T-helper 2 cell treated with Interferon-gamma antibody and Interleukin-4, amounts not matched to agents 5 μg/mL and 100 μg/mL, for 36 hours (primary cell): Measurements from ENCODE around the gene SOX2.

Source experiments
- DNase-seq: peaks from one replicate; pipeline ENCODE4 v3.0.0; 2021; ENCODE audit warnings: low spot score
- H3K27ac Mint-ChIP-seq: one replicate; pipeline ENCODE4 v1.8.0; 2021; ENCODE audit warnings: mild to moderate bottlenecking, mixed read lengths
- H3K27me3 Mint-ChIP-seq: one replicate; pipeline ENCODE4 v1.8.0; 2021; ENCODE audit warnings: low read depth, mixed read lengths
- H3K36me3 Mint-ChIP-seq: one replicate; pipeline ENCODE4 v1.8.0; 2021; ENCODE audit warnings: low read depth, mixed read lengths
- H3K4me1 Mint-ChIP-seq: one replicate; pipeline ENCODE4 v1.8.0; 2021; ENCODE audit warnings: low read depth, mixed read lengths
- H3K4me3 Mint-ChIP-seq: one replicate; pipeline ENCODE4 v1.8.0; 2022; ENCODE audit warnings: mild to moderate bottlenecking, moderate library complexity, mixed read lengths
- H3K9me3 Mint-ChIP-seq: one replicate; pipeline ENCODE4 v1.8.0; 2021; ENCODE audit warnings: mixed read lengths

Gene SOX2

DNA sequence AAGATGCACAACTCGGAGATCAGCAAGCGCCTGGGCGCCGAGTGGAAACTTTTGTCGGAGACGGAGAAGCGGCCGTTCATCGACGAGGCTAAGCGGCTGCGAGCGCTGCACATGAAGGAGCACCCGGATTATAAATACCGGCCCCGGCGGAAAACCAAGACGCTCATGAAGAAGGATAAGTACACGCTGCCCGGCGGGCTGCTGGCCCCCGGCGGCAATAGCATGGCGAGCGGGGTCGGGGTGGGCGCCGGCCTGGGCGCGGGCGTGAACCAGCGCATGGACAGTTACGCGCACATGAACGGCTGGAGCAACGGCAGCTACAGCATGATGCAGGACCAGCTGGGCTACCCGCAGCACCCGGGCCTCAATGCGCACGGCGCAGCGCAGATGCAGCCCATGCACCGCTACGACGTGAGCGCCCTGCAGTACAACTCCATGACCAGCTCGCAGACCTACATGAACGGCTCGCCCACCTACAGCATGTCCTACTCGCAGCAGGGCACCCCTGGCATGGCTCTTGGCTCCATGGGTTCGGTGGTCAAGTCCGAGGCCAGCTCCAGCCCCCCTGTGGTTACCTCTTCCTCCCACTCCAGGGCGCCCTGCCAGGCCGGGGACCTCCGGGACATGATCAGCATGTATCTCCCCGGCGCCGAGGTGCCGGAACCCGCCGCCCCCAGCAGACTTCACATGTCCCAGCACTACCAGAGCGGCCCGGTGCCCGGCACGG lies 991 bp downstream of the SOX2 start:
- Mint-ChIP-seq H3K4me1 (peaks cover 6% of the 10 kb centered on the region), H3K27me3 (peaks cover 69% of the 10 kb centered on the region), H3K4me3 (no peak overlapping the region), H3K9me3 (no peaks in the 10 kb centered on the region), H3K36me3 (peaks cover 2% of the 10 kb centered on the region), H3K27ac (peak overlapping the region; percentile 52)
- no peak for DNase-seq

DNA sequence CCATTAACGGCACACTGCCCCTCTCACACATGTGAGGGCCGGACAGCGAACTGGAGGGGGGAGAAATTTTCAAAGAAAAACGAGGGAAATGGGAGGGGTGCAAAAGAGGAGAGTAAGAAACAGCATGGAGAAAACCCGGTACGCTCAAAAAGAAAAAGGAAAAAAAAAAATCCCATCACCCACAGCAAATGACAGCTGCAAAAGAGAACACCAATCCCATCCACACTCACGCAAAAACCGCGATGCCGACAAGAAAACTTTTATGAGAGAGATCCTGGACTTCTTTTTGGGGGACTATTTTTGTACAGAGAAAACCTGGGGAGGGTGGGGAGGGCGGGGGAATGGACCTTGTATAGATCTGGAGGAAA lies 1.5 kb downstream of the SOX2 start:
- DNase-seq: no peak
- Mint-ChIP-seq H3K27me3 (peaks cover 69% of the 10 kb centered on the region), H3K36me3 (peaks cover 2% of the 10 kb centered on the region), H3K27ac (peak overlapping the region; percentile 69), H3K4me3 (no peak overlapping the region), H3K4me1 (peaks cover 6% of the 10 kb centered on the region), H3K9me3 (no peaks in the 10 kb centered on the region)

DNA sequence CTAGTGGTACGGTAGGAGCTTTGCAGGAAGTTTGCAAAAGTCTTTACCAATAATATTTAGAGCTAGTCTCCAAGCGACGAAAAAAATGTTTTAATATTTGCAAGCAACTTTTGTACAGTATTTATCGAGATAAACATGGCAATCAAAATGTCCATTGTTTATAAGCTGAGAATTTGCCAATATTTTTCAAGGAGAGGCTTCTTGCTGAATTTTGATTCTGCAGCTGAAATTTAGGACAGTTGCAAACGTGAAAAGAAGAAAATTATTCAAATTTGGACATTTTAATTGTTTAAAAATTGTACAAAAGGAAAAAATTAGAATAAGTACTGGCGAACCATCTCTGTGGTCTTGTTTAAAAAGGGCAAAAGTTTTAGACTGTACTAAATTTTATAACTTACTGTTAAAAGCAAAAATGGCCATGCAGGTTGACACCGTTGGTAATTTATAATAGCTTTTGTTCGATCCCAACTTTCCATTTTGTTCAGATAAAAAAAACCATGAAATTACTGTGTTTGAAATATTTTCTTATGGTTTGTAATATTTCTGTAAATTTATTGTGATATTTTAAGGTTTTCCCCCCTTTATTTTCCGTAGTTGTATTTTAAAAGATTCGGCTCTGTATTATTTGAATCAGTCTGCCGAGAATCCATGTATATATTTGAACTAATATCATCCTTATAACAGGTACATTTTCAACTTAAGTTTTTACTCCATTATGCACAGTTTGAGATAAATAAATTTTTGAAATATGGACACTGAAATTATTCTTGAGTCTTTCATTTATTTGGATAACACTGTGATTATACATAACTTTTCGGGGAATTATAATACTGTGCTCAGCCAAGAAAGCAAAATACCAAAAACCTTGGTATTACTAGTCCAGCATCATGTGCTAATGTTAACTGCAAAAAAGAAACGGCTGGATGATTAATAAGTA lies 2.2 kb downstream of the SOX2 start:
- Mint-ChIP-seq H3K4me1 (peaks cover 6% of the 10 kb centered on the region), H3K4me3 (no peak overlapping the region), H3K9me3 (no peaks in the 10 kb centered on the region), H3K36me3 (peaks cover 2% of the 10 kb centered on the region), H3K27ac (peak overlapping the region; percentile 41), H3K27me3 (peaks cover 71% of the 10 kb centered on the region)
- DNase-seq: no peak

DNA sequence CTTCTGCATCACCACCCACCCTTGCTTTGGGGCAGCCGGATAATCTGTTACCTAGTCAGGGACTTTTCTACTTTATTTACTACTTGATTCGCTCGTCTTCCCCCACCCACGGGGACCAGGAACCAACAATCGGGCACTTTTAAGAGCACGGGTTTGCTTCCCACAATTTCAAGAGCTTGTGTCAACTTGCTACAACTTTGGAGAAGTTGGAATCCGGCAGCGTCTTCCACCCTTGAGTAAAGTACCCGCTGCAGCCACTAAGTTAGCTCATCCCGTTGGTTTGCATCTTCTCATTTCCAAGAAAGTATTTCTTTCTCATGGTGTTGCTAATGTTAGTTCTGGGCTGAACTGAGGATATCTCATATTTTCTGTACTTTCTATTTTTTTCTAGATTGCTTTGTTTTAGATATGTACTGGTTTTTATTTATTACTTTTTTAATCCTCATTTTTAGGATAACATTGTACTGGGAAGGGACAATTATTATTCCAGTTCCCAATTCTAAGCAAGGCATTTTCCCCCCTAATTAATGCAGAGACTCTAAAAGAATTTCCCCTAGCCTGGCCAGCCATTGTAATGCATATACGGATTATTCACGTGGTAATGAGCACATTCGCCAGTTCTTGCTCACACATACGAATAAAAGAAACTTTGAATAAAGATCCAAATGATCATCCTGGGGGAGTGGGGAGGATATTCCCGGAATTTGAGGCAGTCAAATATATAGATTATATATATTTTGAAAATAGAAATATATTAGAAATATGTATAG lies 4.0 kb downstream of the SOX2 start:
- no peaks in the 10 kb centered on the region for H3K4me1 Mint-ChIP-seq
- H3K9me3 Mint-ChIP-seq: no peaks in the 10 kb centered on the region
- peaks cover 80% of the 10 kb centered on the region for H3K27me3 Mint-ChIP-seq
- H3K36me3 Mint-ChIP-seq: peaks cover 2% of the 10 kb centered on the region
- H3K4me3 Mint-ChIP-seq: no peak overlapping the region
- no peak for DNase-seq
- no peak overlapping the region for H3K27ac Mint-ChIP-seq

DNA sequence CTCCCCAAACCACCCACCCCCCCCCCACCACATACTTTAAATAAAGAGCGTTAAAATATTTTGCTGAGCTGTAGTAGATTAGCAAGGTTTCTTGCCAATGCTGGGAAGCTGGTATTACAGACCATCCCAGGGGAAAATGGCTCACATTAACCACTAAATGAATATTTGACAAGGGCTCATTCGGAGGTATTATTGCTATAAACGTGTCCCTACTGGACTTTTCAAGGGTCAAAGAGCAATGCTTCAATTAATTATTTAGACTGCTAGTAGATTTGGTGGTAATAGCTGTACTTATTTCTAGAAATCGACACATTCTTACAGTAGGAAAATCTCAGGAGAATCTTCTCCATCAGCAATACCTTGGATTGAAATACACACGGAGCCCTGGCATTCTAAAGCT lies 5.2 kb downstream of the SOX2 start:
- Mint-ChIP-seq H3K4me1 (no peaks in the 10 kb centered on the region), H3K4me3 (no peak overlapping the region), H3K27me3 (peaks cover 92% of the 10 kb centered on the region), H3K9me3 (no peaks in the 10 kb centered on the region), H3K27ac (no peak overlapping the region), H3K36me3 (peaks cover 2% of the 10 kb centered on the region)
- no peak for DNase-seq

DNA sequence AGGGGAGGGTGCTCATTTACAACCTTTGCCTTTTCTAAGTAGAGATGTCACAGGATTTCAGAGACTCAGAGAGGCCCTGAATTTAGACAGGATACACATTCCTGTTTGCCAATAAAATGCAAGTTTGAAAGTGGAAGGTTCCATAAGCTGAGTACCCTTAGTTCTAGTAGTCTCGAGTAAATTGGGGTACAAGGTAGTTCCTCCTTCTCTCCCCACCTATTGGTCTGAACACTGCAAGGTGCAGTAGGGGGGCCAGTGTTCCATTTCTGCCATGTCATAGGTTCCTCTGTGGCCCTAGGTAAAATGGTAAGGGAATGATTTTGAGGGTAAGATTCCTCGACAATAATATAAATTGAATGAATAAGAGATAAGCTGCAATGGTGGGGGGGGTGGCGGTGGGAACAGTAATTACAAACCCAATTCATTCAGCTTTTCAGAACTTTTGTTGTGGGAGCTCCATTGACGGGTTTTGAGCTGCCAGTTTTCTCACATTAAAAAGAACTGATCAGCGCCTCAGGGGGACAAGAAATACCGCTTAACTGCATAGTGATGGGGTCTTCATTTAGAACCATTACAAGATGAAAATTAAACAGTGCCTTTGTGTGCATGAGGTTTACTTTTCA lies 5.9 kb downstream of the SOX2 start:
- Mint-ChIP-seq H3K27ac (no peak overlapping the region), H3K27me3 (peaks cover 96% of the 10 kb centered on the region), H3K9me3 (no peaks in the 10 kb centered on the region), H3K4me3 (no peak overlapping the region), H3K36me3 (peaks cover 2% of the 10 kb centered on the region), H3K4me1 (no peaks in the 10 kb centered on the region)
- DNase-seq: no peak

DNA sequence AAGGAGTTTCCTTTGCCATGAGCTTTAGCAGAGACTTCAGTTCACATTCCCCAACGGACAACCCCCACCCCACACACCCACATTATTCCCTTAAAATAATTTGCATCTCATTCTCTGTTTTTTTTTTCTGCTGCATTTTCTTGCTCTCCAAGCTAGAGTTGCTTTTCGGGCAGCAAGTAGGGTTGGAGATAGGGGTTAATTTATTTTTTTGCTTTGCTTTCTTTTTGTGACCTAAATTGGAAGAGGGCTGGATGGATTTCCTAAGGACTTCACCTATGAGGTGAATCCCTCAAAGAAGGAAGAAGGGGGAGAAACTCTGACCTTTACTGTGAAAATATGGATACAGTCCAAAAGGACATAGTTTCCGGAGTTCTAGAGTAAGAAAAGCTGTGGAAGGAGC lies 6.6 kb downstream of the SOX2 start:
- Mint-ChIP-seq H3K4me1 (no peaks in the 10 kb centered on the region), H3K9me3 (no peaks in the 10 kb centered on the region), H3K27ac (no peak overlapping the region), H3K36me3 (no peaks in the 10 kb centered on the region), H3K4me3 (no peak overlapping the region), H3K27me3 (peaks cover 96% of the 10 kb centered on the region)
- DNase-seq: no peak

DNA sequence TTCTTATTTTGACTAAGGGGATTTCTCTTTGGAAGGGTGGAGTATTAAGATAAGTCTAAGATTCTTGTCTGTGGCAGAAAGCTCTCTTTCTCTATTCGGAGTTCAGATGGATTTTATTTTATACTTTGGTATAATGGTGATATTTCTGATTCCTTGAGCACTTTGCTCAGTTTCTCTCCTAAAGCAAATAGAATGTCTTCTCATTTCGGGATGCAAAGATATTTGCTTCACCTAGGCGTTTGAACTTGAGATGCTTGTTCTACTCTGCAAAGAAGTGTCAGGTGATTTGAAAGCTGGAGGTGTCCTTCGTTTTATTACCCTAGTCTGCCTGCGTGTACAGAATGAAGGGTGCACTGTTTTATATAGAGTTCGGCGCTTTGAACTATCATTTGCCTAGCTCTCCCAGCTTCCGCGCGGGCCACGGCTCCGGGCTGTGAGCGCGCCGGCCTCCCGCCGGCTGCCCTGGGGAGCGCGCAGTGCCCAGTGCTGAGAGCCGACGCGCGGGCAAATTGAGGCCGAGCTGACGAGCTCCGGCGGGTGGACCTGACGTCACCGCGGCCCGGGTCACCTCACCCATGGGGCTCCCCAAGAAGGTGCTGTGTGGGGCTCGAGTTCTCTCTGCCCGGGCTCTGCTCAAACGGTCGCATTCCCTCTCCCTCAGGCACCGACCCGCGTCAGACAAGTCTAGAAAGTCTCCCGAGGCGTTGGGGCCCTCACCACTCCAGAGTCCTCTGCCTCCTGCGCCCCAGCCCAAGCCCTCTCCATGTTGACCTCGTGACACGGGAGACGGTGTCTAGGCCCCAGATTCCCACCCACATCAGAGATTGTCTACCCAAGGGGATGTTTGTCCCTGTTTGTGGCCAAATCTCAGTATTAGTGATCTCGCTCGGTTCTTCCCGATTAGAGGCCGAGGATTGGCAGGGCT lies 7.5 kb downstream of the SOX2 start:
- no peak overlapping the region for H3K4me3 Mint-ChIP-seq
- no peaks in the 10 kb centered on the region for H3K36me3 Mint-ChIP-seq

DNA sequence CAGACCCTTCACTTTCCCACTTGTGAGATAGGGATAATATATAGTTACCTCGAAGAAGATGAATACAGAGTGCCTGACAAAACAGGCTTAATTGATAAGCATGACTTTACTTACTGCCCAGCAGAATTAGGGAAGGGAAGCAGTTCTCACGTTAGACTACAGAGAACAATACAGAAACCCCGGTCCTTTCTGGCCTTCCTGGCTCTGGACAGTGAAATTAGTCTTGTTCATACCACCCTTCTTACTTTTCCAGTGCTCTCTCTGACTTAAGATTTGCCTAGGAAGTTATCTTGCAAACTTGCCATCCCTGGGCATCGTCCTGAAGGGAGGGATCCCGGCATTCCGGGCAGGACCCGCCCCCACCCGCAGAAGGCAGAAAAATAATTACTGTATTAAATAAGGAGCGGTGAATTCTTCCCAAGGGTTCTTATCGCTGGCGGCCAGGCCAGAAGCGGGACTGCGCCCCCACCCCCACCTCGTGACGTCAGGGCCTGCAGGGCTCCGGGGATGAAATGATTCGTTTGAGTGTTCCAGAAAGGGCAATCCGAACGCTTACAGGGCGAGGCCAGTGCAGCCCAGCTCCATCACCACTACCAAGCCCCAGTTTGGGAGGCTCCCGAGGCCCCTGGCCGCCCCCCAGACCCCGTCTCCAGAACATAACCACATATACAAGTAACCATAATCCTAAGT lies 8.4 kb downstream of the SOX2 start:
- DNase-seq: no peak
- peaks cover 97% of the 10 kb centered on the region for H3K27me3 Mint-ChIP-seq
- H3K9me3 Mint-ChIP-seq: peaks cover 7% of the 10 kb centered on the region
- no peak overlapping the region for H3K27ac Mint-ChIP-seq
- H3K36me3 Mint-ChIP-seq: peaks cover 2% of the 10 kb centered on the region
- H3K4me3 Mint-ChIP-seq: no peak overlapping the region
- H3K4me1 Mint-ChIP-seq: peaks cover 3% of the 10 kb centered on the region

More for the DNA sequence above, 7.5 kb downstream of the SOX2 start:
- H3K9me3 Mint-ChIP-seq: peaks cover 3% of the 10 kb centered on the region
- H3K27me3 Mint-ChIP-seq: peaks cover 97% of the 10 kb centered on the region
- H3K4me1 Mint-ChIP-seq: peaks cover 1% of the 10 kb centered on the region
- H3K27ac Mint-ChIP-seq: no peak overlapping the region
- no peak for DNase-seq

DNA sequence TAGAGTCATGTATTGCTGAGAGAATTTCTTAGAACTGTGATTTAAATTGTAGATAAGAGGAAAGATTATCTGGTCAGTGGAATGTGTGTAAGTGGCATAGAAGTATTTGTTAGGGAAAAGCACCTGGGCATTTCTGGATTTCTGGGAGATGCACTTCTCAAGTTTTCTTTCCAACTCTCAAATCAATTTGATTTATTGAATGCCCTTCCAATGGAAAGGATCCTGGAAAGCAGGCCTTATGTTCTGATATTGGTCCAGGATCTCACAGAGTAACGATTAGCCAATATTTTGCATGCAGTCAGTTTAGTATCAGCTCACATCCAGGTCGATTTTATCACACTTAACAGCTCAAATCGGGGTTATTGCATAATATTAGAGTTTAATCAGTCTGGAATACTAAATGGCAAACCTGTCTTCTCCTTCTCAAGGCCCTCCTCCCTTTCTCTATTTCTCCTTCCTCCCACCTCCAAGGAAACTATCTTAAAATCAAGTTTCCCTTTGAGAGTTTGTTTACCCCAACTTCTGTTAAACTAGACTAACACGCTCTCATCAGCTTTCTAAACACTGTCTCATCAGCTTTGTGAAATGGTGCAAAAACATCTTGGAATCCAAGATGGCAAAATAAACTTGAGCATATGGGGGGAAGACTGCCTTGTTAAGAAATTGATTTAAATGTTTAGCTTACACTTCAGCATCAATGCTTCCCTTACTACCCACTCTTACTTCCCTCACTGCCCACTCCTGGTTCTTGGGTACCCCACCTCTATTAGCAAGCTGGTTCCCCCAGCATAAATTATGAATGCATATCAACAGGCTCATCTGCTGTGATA lies 9.5 kb downstream of the SOX2 start:
- Mint-ChIP-seq H3K36me3 (peaks cover 6% of the 10 kb centered on the region), H3K27ac (no peak overlapping the region), H3K27me3 (peaks cover 96% of the 10 kb centered on the region), H3K4me1 (peaks cover 3% of the 10 kb centered on the region), H3K4me3 (no peak overlapping the region), H3K9me3 (peaks cover 7% of the 10 kb centered on the region)
- no peak for DNase-seq

DNA sequence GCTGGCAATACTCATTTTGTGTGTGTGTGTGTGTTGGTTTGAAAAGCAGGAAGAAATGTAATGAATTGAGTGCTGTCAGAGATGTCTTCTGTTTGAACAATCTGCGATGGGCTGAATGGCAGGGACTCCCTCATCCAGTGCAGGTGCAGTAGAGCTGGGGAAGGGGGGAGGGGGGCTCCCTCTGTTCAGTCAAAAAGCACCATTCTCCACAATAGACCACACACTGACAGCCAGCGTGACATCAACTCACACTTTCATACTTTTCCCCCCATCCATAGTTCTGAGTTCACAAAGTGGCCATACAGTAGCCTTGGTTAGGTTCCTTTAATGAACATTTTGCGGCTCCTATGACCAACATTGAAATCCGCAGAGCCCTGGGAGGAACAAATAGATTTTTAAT lies 10.4 kb downstream of the SOX2 start:
- DNase-seq: no peak
- H3K4me3 Mint-ChIP-seq: no peak overlapping the region

More for the DNA sequence above, 10.4 kb downstream of the SOX2 start:
- peaks cover 3% of the 10 kb centered on the region for H3K4me1 Mint-ChIP-seq
- no peak overlapping the region for H3K27ac Mint-ChIP-seq
- peaks cover 8% of the 10 kb centered on the region for H3K36me3 Mint-ChIP-seq
- peaks cover 96% of the 10 kb centered on the region for H3K27me3 Mint-ChIP-seq
- peaks cover 7% of the 10 kb centered on the region for H3K9me3 Mint-ChIP-seq
